ENCODE results near the gene DSCAML1.

The DSCAML1 gene

GRCh38 chr11:117584056-117584830 is 212.8 kb downstream of the DSCAML1 start:
- no peak for TF ChIP-seq CTCF (IDR thresholded peaks at IDR 0.05; ENCODE audit: low read length, missing control alignments)
- DNase-seq (ENCODE audit: low read depth), result peak; percentile 1
- no peak overlapping the region for H3K4me3 ChIP-seq (replicated peaks; ENCODE audit: low read depth, low read length)

DNA sequence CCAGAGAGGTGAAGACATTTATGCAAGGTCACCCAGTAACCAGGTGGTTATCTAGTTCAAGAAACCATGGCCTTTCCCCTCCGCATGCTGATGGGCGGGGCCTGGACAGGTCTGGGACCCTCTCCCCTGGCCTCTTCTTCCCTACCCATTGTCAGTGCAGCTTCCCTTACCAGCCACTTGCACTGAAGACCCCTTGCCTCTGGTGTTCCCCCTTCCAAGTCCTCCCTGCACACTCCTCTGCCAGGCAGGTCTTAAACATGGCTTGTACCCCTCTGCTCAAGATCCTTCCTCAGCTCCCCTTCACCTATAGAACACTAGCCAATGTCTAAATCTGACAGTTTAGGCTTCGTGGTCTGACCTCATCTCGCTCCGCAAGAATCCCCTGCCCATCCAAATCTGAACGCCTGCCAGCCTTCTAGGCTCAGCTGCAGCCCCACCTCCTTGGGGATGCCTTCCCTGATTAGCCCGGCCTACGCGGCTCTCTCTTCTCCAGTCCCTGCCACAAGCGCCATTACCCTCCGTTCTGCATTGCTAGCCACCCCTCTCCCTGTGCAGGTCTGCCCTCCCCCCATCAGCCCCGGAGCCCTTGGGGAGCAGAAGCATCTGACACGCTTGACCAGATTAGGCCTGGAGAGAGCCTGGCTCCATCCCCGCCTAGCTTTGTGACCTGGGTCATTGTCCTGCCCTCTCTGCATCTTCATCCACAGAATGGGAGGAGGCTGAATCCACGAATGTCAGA is 213.8 kb downstream of the DSCAML1 start:
- TF ChIP-seq CTCF (IDR thresholded peaks at IDR 0.05; ENCODE audit: low read length, missing control alignments), result no peak
- H3K4me3 ChIP-seq (replicated peaks; ENCODE audit: low read depth, low read length), result no peak overlapping the region
- DNase-seq (ENCODE audit: low read depth), result peak; percentile 2

DNA sequence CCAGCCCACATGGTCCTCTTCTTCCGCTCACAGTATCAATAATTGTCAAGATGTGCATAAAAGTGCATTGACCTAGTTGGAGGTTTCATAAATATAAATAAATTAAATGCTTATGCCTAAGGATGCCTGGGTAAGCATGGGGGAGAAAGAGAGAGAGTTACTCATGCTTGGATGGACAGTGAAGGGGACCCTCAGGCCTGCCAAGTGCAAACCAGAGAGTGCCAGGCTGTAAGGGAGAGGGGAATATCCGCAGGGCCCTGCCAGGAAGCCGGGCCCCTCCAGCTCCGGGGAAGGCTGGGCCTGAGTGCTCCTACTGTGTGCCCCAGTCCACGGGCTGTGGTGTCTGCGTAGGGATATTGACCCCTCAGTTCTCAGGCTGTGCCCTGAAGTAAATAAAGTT is 214.6 kb downstream of the DSCAML1 start:
- no peak for DNase-seq (ENCODE audit: low read depth)
- TF ChIP-seq CTCF (IDR thresholded peaks at IDR 0.05; ENCODE audit: low read length, missing control alignments), result no peak

DNA sequence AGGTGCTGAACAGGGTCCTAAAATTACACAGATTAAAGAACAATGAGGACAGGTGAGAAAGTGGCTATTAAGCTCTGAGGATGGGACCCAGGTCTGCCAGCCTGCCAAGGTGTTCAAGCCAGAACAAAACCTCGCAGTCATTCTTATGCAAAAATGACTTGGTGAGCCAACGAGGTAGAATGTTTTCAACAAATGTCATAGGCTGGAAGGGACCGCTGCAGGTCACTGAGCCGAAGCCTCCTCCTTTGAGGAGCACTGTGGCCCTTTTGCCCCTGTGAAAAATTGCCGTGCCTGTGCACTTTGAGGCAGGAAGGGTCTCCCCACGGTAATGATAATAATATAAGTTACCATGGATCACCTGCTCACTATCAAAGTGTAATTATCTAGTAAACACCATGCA is 216.2 kb downstream of the DSCAML1 start:
- TF ChIP-seq CTCF (IDR thresholded peaks at IDR 0.05; ENCODE audit: low read length, missing control alignments), result no peak

More for the DNA sequence above, 214.6 kb downstream of the DSCAML1 start:
- no peak overlapping the region for H3K4me3 ChIP-seq (replicated peaks; ENCODE audit: low read depth, low read length)

DNA sequence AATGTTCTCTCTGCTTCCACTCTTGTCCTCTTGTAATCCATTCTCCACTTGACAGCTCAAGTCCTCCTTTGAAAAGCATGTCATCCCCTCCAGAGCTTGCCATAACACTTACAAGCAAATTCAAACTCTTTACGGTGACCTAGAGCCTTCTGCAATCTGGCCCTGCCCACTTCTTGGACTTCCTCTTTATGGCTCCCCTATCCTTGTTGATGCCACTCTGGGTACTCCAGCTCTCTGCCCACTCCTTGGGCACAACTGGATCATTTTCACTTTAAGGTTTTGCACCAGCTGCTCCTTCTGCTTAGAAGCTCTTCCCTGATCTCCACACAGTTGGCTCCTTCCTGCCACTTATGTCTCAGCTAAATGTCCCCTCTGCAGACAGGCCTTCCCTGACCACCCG is 217.9 kb downstream of the DSCAML1 start:
- no peak for TF ChIP-seq CTCF (IDR thresholded peaks at IDR 0.05; ENCODE audit: low read length, missing control alignments)
- no peak overlapping the region for H3K4me3 ChIP-seq (replicated peaks; ENCODE audit: low read depth, low read length)
- DNase-seq (ENCODE audit: low read depth), result no peak

More for the DNA sequence above, 216.2 kb downstream of the DSCAML1 start:
- H3K4me3 ChIP-seq (replicated peaks; ENCODE audit: low read depth, low read length), result no peak overlapping the region
- DNase-seq (ENCODE audit: low read depth), result no peak

DNA sequence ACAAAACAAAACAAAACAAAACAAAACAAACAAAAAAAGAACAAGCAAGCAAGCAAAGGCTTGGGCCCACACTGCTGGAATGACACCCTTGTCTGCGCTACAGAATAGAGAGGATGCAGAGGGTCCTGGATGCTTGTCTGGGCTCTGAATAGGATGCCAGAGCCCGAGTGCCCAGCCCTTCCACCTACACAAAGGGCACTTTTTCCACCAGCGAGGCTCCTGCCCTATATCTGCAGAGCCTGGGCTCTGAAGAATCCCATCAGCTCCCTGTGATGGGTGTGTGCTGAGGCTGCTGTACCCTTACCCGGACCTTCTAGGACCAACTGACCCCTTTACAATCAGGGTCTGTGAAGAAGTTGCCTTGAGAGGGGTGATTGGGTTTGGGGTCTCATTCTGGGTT is 221.2 kb downstream of the DSCAML1 start:
- DNase-seq (ENCODE audit: low read depth), result no peak
- H3K4me3 ChIP-seq (replicated peaks; ENCODE audit: low read depth, low read length), result no peak overlapping the region
- TF ChIP-seq CTCF (IDR thresholded peaks at IDR 0.05; ENCODE audit: low read length, missing control alignments), result no peak
